ENCODE data around the gene HOXD3.

HOXD3 gene

GRCh38 chr2:176135035-176135440 lies 22.1 kb upstream of the HOXD3 start:
- no peak for DNase-seq

- no peak for DNase-seq
Observed at GRCh38 chr2:176136374-176137251, 20.5 kb upstream of the HOXD3 start.

GRCh38 chr2:176137252-176137580 lies 19.9 kb upstream of the HOXD3 start:
- DNase-seq = no peak

- no peak for DNase-seq
Observed at GRCh38 chr2:176137906-176138305, 19.2 kb upstream of the HOXD3 start.

GRCh38 chr2:176138526-176138922 lies 18.6 kb upstream of the HOXD3 start:
- DNase-seq = no peak

GRCh38 chr2:176138923-176139660 lies 18.0 kb upstream of the HOXD3 start:
- DNase-seq = no peak

GRCh38 chr2:176139661-176140512 lies 17.2 kb upstream of the HOXD3 start:
- DNase-seq = no peak

GRCh38 chr2:176140513-176141317 lies 16.4 kb upstream of the HOXD3 start:
- peak; percentile 61 for DNase-seq

- no peak for DNase-seq
Observed at GRCh38 chr2:176142281-176142680, 14.8 kb upstream of the HOXD3 start.

- no peak for DNase-seq
Observed at GRCh38 chr2:176145085-176145969, 11.8 kb upstream of the HOXD3 start.

- no peak for DNase-seq
Observed at GRCh38 chr2:176146101-176146500, 11.0 kb upstream of the HOXD3 start.

- no peak for DNase-seq
Observed at GRCh38 chr2:176146645-176147044, 10.5 kb upstream of the HOXD3 start.

- DNase-seq = no peak
Observed at GRCh38 chr2:176147210-176147799, 9.8 kb upstream of the HOXD3 start.

- DNase-seq = no peak
Observed at GRCh38 chr2:176147800-176148496, 9.2 kb upstream of the HOXD3 start.

- no peak for DNase-seq
Observed at GRCh38 chr2:176148751-176149421, 8.2 kb upstream of the HOXD3 start.

GRCh38 chr2:176149481-176149938 lies 7.6 kb upstream of the HOXD3 start:
- DNase-seq = no peak

GRCh38 chr2:176149939-176150583 lies 7.0 kb upstream of the HOXD3 start:
- no peak for DNase-seq

- DNase-seq = no peak
Observed at GRCh38 chr2:176150584-176151441, 6.3 kb upstream of the HOXD3 start.

Data from CD4-positive, alpha-beta T cell treated with Interleukin-17A for 1 hour (primary cell).